SH-SY5Y (cell line): Measurements from ENCODE around the gene ITFG2.

ENCODE experiments used
- GATA2 ChIP-seq: IDR thresholded peaks from 2 replicates; pipeline ENCODE4 v1.6.1; 2011; ENCODE audit warnings: mild to moderate bottlenecking, low read depth, low read length
- GATA3 ChIP-seq: IDR thresholded peaks from 2 replicates; pipeline ENCODE4 v1.6.1; 2011; ENCODE audit warnings: low read depth, mild to moderate bottlenecking, low read length, moderate library complexity

DNA sequence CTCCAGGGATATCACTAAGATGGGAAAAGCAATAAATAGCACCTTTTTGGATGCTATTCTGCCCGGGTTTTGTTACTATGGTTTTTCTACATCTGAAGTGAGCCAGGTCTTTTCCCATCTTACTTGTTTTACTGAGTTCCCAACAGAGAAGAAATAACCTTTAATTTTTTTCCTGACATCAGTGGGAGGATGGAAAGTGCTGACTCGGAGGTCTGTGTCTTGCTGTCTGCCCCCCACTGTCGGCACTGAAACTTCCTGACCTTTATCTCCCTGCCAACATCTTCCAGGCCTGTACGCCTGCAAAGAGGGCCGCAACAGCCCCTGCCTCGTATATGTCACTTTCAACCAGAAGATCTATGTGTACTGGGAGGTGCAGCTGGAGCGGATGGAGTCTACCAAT lies 11.0 kb downstream of the ITFG2 start:
- no peak for TF ChIP-seq GATA2
- no peak for TF ChIP-seq GATA3
